ENCODE measurements around the gene ZNF471. TPM values are rescaled to one million over a fixed set of nuclear protein-coding genes. Genes with fewer than 3 reads are reported as not detected.

ZNF471 gene
- 0.98 and 2.7 TPM in 2 replicates for total RNA-seq

DNA sequence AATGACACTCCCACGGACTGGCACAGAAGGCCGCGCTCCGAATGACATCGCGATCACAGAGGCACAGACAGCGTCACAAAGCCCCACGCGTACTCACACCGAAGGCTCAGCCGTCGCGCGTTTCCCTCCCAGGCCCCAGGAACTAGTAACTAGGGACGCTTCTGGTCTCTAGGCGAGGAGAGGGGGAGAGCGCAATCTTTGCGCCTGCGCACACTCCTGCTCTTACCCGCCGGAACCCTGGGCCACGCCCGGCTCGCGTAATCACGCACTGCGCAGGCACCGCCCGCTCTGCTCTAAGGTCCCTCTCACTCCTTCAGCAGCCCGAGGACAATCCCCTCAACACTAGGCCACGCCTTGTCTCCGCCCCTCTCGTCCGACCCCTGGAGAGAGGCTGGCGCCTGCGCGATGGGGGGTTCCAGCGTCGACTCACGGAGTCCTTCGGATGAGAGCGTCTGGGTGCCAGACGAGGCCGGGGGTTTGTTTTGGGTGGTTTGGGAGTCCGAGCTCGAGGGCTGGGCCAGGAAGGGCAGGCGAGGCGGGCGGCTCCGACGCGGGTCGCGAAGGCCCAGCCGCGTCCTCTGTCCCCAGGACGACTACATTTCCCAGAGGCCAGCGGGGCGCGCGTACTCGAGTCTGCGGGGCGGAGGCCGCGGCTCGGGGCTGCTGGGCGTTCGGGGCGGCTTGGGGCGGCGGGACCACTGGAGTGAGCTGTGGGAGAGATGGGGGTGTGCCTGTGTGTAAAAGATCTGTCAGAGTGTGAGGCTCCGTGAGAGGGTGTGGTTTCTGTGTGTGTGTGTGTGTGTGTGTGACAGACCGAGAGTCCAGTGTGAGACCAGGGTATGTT, at the start of gene ZNF471:
ZNF471 (plus strand) TSS at position 410 of the 844 bp plus-strand sequence. CDS start 3,717 bp downstream, outside the sequence.

DNA sequence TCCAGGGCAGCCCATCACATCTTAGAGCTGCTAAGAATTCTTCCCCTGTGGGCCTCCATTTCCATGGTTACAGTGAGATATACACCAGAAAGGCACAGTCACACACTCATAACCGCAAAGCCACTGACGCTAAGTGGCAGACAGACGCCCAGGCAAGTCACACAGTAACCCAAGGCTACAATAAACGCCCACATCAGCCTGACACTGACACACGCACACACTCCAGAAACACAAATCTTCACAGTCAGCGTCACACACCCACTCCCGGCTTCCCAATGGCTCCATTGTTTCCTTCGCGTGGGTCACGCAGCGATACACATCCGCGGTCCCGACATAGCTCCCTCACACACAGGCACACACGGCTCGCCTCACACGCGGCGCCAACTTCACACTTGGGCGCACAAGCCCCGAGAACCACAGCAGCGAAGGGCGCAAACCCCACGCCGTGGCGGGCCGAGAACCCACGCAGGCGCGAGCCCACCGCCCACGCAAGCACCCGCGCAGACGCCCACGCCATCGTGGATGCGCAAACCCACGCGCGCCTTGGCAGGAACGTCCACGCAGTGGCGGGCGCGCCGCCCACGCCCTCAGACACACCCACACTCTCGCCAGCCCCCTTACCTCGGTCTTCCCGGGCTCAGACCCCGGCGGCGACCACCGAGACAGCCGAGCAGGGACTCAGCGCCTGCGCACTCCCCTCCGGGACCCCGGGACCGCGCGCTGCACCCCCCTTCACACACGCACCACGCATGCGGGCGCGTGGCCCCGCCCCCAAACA, 30.8 kb upstream of the ZNF471 start, which contains the start of gene ZNF667:
ZNF667 (minus strand) TSS at position 695 of the 778 bp plus-strand sequence. CDS start 14,975 bp downstream, outside the sequence.

DNA sequence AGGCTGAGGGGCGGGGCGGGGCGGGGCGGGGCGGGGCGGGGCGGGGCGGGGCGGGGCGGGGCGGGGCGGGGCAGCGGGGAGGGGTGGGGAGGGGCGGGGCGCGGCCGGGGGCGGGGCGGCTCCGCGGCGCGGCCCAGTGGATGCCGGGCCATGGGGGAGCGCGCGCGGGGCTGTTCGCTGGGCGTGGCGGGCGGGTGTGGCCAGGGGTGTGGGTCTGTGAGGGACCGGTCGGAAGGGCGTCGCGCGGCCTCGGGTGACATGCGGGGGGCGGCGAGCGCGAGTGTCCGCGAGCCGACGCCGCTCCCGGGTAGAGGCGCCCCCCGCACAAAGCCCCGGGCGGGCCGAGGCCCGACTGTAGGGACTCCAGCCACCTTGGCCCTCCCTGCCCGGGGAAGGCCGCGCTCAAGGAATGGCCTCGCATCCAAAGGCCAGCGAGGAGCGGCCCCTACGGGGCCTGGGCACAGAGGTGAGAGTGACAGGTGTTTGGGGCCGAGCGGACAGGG, 31.2 kb downstream of the ZNF471 start, which contains the start of gene ZFP28:
ZFP28 (plus strand) TSS at position 188 of the 503 bp plus-strand sequence; CDS start at position 259, 71 bp downstream.

DNA sequence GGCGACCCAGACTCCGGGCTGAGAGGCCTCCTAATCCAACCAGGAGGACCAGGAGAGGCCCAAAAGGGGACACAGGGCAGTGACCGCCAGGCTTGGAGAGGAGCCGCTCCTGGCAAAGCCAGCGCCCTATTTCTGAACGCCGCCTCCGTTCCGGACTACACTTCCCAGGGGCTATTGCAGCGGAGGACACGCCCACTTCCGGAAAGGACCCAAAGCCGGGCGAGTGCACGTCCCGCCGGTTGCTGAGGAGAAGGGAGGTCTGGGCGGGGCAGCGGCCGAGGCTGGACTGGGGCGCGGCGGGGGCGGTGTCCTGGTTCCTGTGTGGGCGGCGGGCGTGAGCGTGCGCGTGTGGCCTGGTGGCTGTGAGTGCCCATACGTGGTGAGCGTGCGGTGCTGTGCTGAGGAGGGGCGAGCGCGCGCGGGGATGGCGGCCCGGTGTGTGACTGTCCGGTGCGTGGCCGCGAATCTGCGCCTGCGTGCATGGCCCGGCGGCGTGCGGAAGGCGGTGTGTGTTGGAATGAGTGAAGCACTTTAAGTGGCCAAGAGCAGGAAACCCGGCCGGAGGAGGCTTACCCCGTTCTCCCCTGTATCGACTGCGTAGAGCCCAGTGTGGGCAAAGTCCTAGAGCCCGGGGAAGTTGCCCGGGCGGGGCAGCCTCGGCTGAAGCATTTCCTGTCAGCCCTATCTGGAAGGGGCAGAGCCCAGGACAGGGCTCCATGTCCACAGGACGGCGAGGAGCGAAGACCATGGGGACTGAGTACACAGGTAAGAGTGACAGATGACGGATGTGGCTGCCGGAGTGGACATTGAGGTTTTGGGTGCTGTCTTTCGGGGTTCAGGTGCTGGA, 59.8 kb downstream of the ZNF471 start, which contains the start of gene ZNF470:
ZNF470 (plus strand) TSS at position 195 of the 847 bp plus-strand sequence. CDS start 2,844 bp downstream, outside the sequence.

Other genes with a start within 250 kb of the ZNF471 start
- 0.33 TPM in 1 of 2 replicates, not detected in the other for gene EDDM13, start 235.1 kb upstream of the ZNF471 start, total RNA-seq
- gene ZSCAN5A, start 193.0 kb upstream of the ZNF471 start, total RNA-seq: 4.9 and 7.5 TPM in 2 replicates
- 2.2 and 2.3 TPM in 2 replicates for gene ZNF582, start 114.3 kb upstream of the ZNF471 start, total RNA-seq
- gene ZNF583, start 103.5 kb upstream of the ZNF471 start, total RNA-seq: 5.8 and 7.5 TPM in 2 replicates
- gene ZNF667, start 30.5 kb upstream of the ZNF471 start, total RNA-seq: 2.6 and 3.6 TPM in 2 replicates
- 7.2 and 8.7 TPM in 2 replicates for gene ZFP28, start 31.1 kb downstream of the ZNF471 start, total RNA-seq
- gene ZNF470, start 59.6 kb downstream of the ZNF471 start, total RNA-seq: 2.9 and 4.3 TPM in 2 replicates
- 16.7 and 18.2 TPM in 2 replicates for gene ZNF71, start 87.4 kb downstream of the ZNF471 start, total RNA-seq
- gene SMIM17, start 135.3 kb downstream of the ZNF471 start, total RNA-seq: 0.38 and 0.98 TPM in 2 replicates
- 0.29 TPM in 1 of 2 replicates, not detected in the other for gene ZNF835, start 163.9 kb downstream of the ZNF471 start, total RNA-seq

Measured in vein endothelial cell (primary cell).